PFSK-1 (cell line): ENCODE results near the gene PKP2.

ENCODE experiments used
- FOXP2 ChIP-seq: optimal IDR thresholded peaks from 2 replicates; pipeline ENCODE3; 2011; ENCODE audit warnings: borderline replicate concordance, control low read depth, inconsistent platforms; ENCODE audit not compliant: insufficient read depth; ENCODE audit errors: extremely low read length, extremely low read depth
- POLR2AphosphoS5 ChIP-seq: IDR thresholded peaks from 2 replicates; pipeline ENCODE4 v1.6.1; 2012; ENCODE audit warnings: low read depth, mild to moderate bottlenecking, control low read depth, low read length, moderate library complexity
- SIN3A ChIP-seq: IDR thresholded peaks from 2 replicates; pipeline ENCODE4 v1.6.1; 2012; ENCODE audit warnings: mild to moderate bottlenecking, low read length, moderate library complexity, borderline replicate concordance; ENCODE audit not compliant: insufficient read depth
- TAF1 ChIP-seq: IDR thresholded peaks from 2 replicates; pipeline ENCODE4 v1.6.1; 2012; ENCODE audit warnings: low read length, control low read depth, borderline replicate concordance; ENCODE audit not compliant: insufficient read depth
- TF ChIP-seq, protein P1 (sequence below), 2 experiments: IDR thresholded peaks; 2 replicates each; pipeline versions ENCODE4 v1.6.1 to v1.8.0; 2011 to 2012; ENCODE audit warnings: low read depth in 2 of 2, low read length in 2 of 2, control low read depth in 1 of 2, inconsistent platforms in 1 of 2, mild to moderate bottlenecking in 1 of 2, moderate library complexity in 1 of 2; ENCODE audit not compliant: insufficient read depth in 1 of 2

PKP2 gene

DNA sequence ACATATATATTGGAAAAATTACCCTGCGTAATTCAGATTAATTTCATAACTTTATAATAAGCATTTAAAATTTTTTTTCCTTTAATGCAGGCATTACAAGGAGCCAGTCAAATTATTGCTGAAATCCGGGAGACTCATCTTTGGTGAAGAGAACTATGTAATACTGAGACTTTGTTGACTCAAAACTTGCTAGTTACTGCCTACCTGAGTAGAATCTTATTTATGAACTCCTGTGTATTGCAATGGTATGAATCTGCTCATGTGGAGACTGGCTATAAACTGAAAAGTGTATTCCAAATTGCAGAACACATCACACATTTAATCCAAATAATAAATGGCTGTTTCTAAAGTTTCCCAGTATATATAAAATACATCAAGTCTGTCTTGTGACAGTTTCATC is 153.3 kb downstream of the PKP2 start:
- TF ChIP-seq POLR2AphosphoS5: no peak
- TF ChIP-seq TAF1: no peak
- TF ChIP-seq, protein P1, sequence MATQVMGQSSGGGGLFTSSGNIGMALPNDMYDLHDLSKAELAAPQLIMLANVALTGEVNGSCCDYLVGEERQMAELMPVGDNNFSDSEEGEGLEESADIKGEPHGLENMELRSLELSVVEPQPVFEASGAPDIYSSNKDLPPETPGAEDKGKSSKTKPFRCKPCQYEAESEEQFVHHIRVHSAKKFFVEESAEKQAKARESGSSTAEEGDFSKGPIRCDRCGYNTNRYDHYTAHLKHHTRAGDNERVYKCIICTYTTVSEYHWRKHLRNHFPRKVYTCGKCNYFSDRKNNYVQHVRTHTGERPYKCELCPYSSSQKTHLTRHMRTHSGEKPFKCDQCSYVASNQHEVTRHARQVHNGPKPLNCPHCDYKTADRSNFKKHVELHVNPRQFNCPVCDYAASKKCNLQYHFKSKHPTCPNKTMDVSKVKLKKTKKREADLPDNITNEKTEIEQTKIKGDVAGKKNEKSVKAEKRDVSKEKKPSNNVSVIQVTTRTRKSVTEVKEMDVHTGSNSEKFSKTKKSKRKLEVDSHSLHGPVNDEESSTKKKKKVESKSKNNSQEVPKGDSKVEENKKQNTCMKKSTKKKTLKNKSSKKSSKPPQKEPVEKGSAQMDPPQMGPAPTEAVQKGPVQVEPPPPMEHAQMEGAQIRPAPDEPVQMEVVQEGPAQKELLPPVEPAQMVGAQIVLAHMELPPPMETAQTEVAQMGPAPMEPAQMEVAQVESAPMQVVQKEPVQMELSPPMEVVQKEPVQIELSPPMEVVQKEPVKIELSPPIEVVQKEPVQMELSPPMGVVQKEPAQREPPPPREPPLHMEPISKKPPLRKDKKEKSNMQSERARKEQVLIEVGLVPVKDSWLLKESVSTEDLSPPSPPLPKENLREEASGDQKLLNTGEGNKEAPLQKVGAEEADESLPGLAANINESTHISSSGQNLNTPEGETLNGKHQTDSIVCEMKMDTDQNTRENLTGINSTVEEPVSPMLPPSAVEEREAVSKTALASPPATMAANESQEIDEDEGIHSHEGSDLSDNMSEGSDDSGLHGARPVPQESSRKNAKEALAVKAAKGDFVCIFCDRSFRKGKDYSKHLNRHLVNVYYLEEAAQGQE (IDR thresholded peaks at IDR 0.05; ENCODE audit: insufficient read depth in 1 of 2, low read depth in 2 of 2, low read length in 2 of 2): no peak
- no peak for TF ChIP-seq FOXP2
- TF ChIP-seq SIN3A: no peak

DNA sequence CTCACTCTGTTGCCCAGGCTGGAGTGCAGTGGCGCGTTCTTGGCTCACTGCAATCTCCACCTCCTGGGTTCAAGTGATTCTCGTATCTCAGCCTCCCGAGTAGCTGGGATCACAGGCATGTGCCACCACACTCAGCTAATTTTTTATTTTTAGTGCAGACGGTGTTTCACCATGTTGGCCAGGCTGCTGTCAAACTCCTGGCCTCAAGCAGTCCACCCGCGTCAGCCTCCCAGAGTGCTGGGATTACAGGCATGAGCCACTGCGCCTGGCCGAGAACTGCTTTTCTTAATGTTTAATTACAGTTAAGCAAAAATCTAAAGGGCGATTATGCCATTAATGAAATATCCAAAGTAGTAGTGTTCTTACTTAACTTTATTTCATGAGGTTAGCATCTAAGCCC is 154.4 kb downstream of the PKP2 start:
- TF ChIP-seq, protein P1 (IDR thresholded peaks at IDR 0.05; ENCODE audit: insufficient read depth in 1 of 2, low read depth in 2 of 2, low read length in 2 of 2): no peak
- TF ChIP-seq POLR2AphosphoS5: no peak
- TF ChIP-seq SIN3A: no peak
- TF ChIP-seq TAF1: no peak
- TF ChIP-seq FOXP2: no peak
